DOHH2 (cell line): ENCODE measurements around the gene ECSCR.

Experiments
- H3F3A ChIP-seq: fragments of 200-600 bp; sonication (generic), shearing (Covaris generic); 2 replicates; pipeline ENCODE4 v1.6.0; 2016; ENCODE audit warnings: antibody characterized with exemption, mild to moderate bottlenecking; ENCODE audit not compliant: control insufficient read depth, insufficient read depth
- H3K27ac ChIP-seq: fragments of 200-600 bp; sonication (generic); 2 replicates; pipeline ENCODE4 v1.5.1; 2014; ENCODE audit warnings: low read depth, mild to moderate bottlenecking, low read length, moderate library complexity
- H3K27me3 ChIP-seq: fragments of 200-600 bp; sonication (generic); 2 replicates; pipeline ENCODE4 v1.6.1; 2014; ENCODE audit warnings: mild to moderate bottlenecking, low read length, mixed read lengths; ENCODE audit not compliant: control insufficient read depth
- H3K36me3 ChIP-seq: fragments of 200-600 bp; sonication (generic); 2 replicates; pipeline ENCODE4 v1.6.1; 2014; ENCODE audit warnings: mild to moderate bottlenecking, low read length, moderate library complexity, mixed read lengths; ENCODE audit not compliant: control insufficient read depth
- H3K4me1 ChIP-seq: fragments of 200-600 bp; sonication (generic); 2 replicates; pipeline ENCODE4 v1.6.1; 2014; ENCODE audit warnings: mild to moderate bottlenecking, low read length, mixed read lengths; ENCODE audit not compliant: control insufficient read depth
- H3K4me2 ChIP-seq: fragments of 200-600 bp; sonication (generic); 2 replicates; pipeline ENCODE4 v1.6.0; 2014; ENCODE audit warnings: mild to moderate bottlenecking, low read length, moderate library complexity
- H3K4me3 ChIP-seq: fragments of 200-600 bp; sonication (generic); 2 replicates; pipeline ENCODE4 v1.5.1; 2014; ENCODE audit warnings: mild to moderate bottlenecking, low read length, mixed read lengths
- H3K79me2 ChIP-seq: fragments of 200-600 bp; sonication (generic); 2 replicates; pipeline ENCODE4 v1.6.1; 2014; ENCODE audit warnings: mild to moderate bottlenecking, low read length, mixed read lengths; ENCODE audit not compliant: control insufficient read depth
- H3K9me2 ChIP-seq: fragments of 200-600 bp; sonication (generic); replicated peaks from 2 replicates; pipeline ENCODE4 v1.6.1; 2014; ENCODE audit warnings: mild to moderate bottlenecking, low read length, mixed read lengths; ENCODE audit not compliant: control insufficient read depth
- H3K9me3 ChIP-seq: fragments of 200-600 bp; sonication (generic); 2 replicates; pipeline ENCODE4 v1.6.1; 2014; ENCODE audit warnings: antibody characterized with exemption, low read length, mixed read lengths; ENCODE audit not compliant: control insufficient read depth, insufficient read depth
- H4K20me1 ChIP-seq: fragments of 200-600 bp; sonication (generic); 2 replicates; pipeline ENCODE4 v1.6.0; 2014; ENCODE audit warnings: low read depth, mild to moderate bottlenecking, antibody characterized with exemption, low read length, moderate library complexity; ENCODE audit not compliant: control insufficient read depth, insufficient read depth
- CTCF ChIP-seq: fragments of 200-600 bp; sonication (generic); IDR thresholded peaks from one replicate; pipeline ENCODE4 v1.5.1; 2014; ENCODE audit warnings: antibody characterized with exemption, mild to moderate bottlenecking, low read depth, low read length; ENCODE audit not compliant: poor library complexity, severe bottlenecking
- EZH2phosphoT487 ChIP-seq: fragments of 200-600 bp; sonication (generic); IDR thresholded peaks from 2 replicates; pipeline ENCODE4 v1.6.1; 2017; ENCODE audit warnings: borderline replicate concordance, mild to moderate bottlenecking, antibody characterized with exemption, low read length, moderate library complexity, mixed read lengths

Gene ECSCR

GRCh38 chr5:139401546-139401945 is 61.0 kb downstream of the ECSCR start:
- Histone ChIP-seq H3K4me3 (no peak overlapping the region), H3K9me2 (no peaks in the 10 kb centered on the region), H4K20me1 (no peaks in the 10 kb centered on the region), H3K9me3 (no peaks in the 10 kb centered on the region), H3K4me1 (peaks cover 32% of the 10 kb centered on the region), H3K27me3 (no peaks in the 10 kb centered on the region), H3F3A (peaks cover 10% of the 10 kb centered on the region), H3K79me2 (no peaks in the 10 kb centered on the region), H3K36me3 (peaks cover 5% of the 10 kb centered on the region), H3K4me2 (no peak overlapping the region), H3K27ac (no peak overlapping the region)
- no peak for TF ChIP-seq EZH2phosphoT487
- no peak for TF ChIP-seq CTCF

- Histone ChIP-seq H3K4me1 (peaks cover 45% of the 10 kb centered on the region), H4K20me1 (no peaks in the 10 kb centered on the region), H3K9me3 (no peaks in the 10 kb centered on the region), H3K9me2 (no peaks in the 10 kb centered on the region), H3F3A (peaks cover 10% of the 10 kb centered on the region), H3K27ac (no peak overlapping the region), H3K4me3 (no peak overlapping the region), H3K36me3 (peaks cover 24% of the 10 kb centered on the region), H3K27me3 (no peaks in the 10 kb centered on the region), H3K4me2 (no peak overlapping the region), H3K79me2 (peaks cover 17% of the 10 kb centered on the region)
- TF ChIP-seq EZH2phosphoT487 = no peak
- TF ChIP-seq CTCF = no peak
Observed at GRCh38 chr5:139399501-139400121, 62.9 kb downstream of the ECSCR start.
